ENCODE measurements around the gene ADCK1. TPM values are rescaled to one million over a fixed set of nuclear protein-coding genes. Genes with fewer than 3 reads are reported as not detected.

ADCK1 gene
- total RNA-seq, 1 donor from 2014 or later = 7.7 TPM

GRCh38 chr14:77961847-77962580, 162.1 kb downstream of the ADCK1 start:
- TF ChIP-seq CTCF (IDR thresholded peaks at IDR 0.05) = no peak
- Mint-ChIP-seq H3K27ac (ENCODE audit: unreplicated experiment) (no peak overlapping the region), H3K4me1 (ENCODE audit: low read depth) (peaks cover 3% of the 10 kb centered on the region), H3K27me3 (ENCODE audit: low read depth) (peaks cover 13% of the 10 kb centered on the region), H3K9me3 (ENCODE audit: low read depth) (no peaks in the 10 kb centered on the region), H3K36me3 (ENCODE audit: low read depth) (no peaks in the 10 kb centered on the region), H3K4me3 (ENCODE audit: unreplicated experiment) (no peak overlapping the region)
- no peak for DNase-seq (ENCODE audit: low spot score)

DNA sequence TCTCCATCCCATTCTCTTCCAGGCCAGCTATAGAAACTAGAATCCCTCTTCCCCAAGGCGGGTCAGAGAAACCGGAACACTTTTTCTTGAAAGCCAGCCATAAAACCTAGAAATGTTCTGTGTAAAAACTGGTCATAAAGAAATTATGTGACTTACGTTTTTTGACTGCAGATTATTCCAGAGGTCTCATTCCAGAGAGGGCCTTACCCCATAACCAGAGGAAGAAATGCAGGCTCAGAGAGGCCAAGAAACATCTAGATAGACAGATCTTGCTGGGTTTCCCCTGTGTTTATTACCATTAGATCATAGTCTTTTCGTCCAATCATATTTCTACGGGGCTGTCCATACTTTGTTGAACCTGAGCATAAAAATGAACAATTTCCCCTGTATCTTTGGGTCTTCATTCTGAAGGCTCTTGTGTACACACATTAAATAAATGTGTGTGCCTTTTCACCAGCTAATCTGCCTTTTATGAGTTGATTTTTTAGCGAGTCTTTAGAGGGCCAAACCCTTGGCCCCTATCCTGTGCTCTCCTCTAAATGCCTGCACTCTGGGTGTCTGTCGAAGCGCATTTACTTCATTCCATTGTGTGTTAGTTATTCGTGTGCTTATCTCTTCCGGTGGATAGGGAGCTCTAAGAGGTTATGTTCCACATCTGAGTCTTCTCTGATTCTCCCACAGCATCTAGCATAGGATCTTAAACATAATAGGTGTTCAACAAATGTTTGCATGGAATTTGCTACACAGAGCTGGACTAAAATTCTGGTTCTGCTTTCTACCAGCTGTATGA, 163.0 kb downstream of the ADCK1 start:
- no peak for DNase-seq (ENCODE audit: low spot score)
- no peak overlapping the region for H3K4me3 Mint-ChIP-seq (ENCODE audit: unreplicated experiment)
- peaks cover 3% of the 10 kb centered on the region for H3K4me1 Mint-ChIP-seq (ENCODE audit: low read depth)
- peaks cover 14% of the 10 kb centered on the region for H3K27me3 Mint-ChIP-seq (ENCODE audit: low read depth)
- no peaks in the 10 kb centered on the region for H3K9me3 Mint-ChIP-seq (ENCODE audit: low read depth)
- TF ChIP-seq CTCF (IDR thresholded peaks at IDR 0.05) = no peak
- no peaks in the 10 kb centered on the region for H3K36me3 Mint-ChIP-seq (ENCODE audit: low read depth)
- H3K27ac Mint-ChIP-seq (ENCODE audit: unreplicated experiment) = no peak overlapping the region

GRCh38 chr14:77964586-77964985, 164.7 kb downstream of the ADCK1 start:
- Mint-ChIP-seq H3K27me3 (ENCODE audit: low read depth) (peaks cover 14% of the 10 kb centered on the region), H3K36me3 (ENCODE audit: low read depth) (no peaks in the 10 kb centered on the region), H3K9me3 (ENCODE audit: low read depth) (no peaks in the 10 kb centered on the region), H3K27ac (ENCODE audit: unreplicated experiment) (no peak overlapping the region), H3K4me1 (ENCODE audit: low read depth) (peaks cover 3% of the 10 kb centered on the region), H3K4me3 (ENCODE audit: unreplicated experiment) (no peak overlapping the region)
- DNase-seq (ENCODE audit: low spot score) = no peak
- TF ChIP-seq CTCF (IDR thresholded peaks at IDR 0.05) = no peak

DNA sequence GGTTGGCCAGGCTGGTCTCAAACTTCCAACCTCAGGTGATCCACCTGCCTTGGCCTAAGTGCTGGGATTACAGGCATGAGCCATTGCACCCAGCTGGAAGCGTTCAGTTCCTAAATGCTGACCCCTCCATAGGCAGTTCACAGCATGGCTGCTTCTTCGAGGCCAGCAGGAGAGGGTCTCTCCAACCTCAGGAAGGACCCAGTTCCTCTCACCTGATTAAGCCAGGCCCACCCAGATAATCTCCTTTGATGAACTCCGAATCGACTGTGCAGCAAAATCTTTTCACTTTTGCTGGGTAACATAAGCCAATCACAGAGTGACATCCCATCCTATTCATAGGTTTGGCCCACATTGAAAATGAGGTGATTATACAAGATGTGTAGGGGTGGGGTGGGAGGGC, 165.1 kb downstream of the ADCK1 start:
- H3K9me3 Mint-ChIP-seq (ENCODE audit: low read depth) = no peaks in the 10 kb centered on the region
- peaks cover 12% of the 10 kb centered on the region for H3K27me3 Mint-ChIP-seq (ENCODE audit: low read depth)
- no peak overlapping the region for H3K4me3 Mint-ChIP-seq (ENCODE audit: unreplicated experiment)
- TF ChIP-seq CTCF (IDR thresholded peaks at IDR 0.05) = no peak
- H3K36me3 Mint-ChIP-seq (ENCODE audit: low read depth) = no peaks in the 10 kb centered on the region
- peaks cover 3% of the 10 kb centered on the region for H3K4me1 Mint-ChIP-seq (ENCODE audit: low read depth)
- DNase-seq (ENCODE audit: low spot score) = no peak
- H3K27ac Mint-ChIP-seq (ENCODE audit: unreplicated experiment) = no peak overlapping the region

- Mint-ChIP-seq H3K4me3 (ENCODE audit: unreplicated experiment) (peak overlapping the region; percentile 66), H3K27me3 (ENCODE audit: low read depth) (peaks cover 12% of the 10 kb centered on the region), H3K36me3 (ENCODE audit: low read depth) (no peaks in the 10 kb centered on the region), H3K9me3 (ENCODE audit: low read depth) (no peaks in the 10 kb centered on the region), H3K27ac (ENCODE audit: unreplicated experiment) (no peak overlapping the region), H3K4me1 (ENCODE audit: low read depth) (peaks cover 3% of the 10 kb centered on the region)
- DNase-seq (ENCODE audit: low spot score) = no peak
- TF ChIP-seq CTCF (IDR thresholded peaks at IDR 0.05) = no peak
Measured at GRCh38 chr14:77965919-77966435, 166.1 kb downstream of the ADCK1 start.
